ENCODE results near the gene ZNF536.

DNA sequence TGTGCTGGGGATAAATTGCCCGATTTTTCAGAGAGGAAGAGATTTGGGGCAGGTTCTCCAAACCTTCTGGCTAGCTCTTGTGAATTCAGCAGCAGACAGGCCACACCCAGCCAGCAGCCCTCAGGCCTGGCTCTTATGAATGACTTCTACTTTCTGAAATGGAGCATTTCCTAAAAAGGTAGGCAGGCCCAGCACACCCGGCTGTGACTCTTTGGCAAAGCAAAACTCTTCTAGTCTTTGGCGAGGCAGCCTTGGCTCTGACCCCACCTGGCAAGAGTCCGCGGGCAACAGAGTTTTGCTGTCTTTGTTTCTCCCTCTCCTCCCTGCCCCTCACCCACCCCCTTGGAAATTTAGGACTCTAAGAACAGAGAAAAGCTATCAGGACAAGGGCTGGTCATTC lies 221.2 kb downstream of the ZNF536 start:
- TF ChIP-seq, protein P1, sequence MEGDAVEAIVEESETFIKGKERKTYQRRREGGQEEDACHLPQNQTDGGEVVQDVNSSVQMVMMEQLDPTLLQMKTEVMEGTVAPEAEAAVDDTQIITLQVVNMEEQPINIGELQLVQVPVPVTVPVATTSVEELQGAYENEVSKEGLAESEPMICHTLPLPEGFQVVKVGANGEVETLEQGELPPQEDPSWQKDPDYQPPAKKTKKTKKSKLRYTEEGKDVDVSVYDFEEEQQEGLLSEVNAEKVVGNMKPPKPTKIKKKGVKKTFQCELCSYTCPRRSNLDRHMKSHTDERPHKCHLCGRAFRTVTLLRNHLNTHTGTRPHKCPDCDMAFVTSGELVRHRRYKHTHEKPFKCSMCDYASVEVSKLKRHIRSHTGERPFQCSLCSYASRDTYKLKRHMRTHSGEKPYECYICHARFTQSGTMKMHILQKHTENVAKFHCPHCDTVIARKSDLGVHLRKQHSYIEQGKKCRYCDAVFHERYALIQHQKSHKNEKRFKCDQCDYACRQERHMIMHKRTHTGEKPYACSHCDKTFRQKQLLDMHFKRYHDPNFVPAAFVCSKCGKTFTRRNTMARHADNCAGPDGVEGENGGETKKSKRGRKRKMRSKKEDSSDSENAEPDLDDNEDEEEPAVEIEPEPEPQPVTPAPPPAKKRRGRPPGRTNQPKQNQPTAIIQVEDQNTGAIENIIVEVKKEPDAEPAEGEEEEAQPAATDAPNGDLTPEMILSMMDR (conservative IDR thresholded peaks at IDR 0.05) = no peak
- TF ChIP-seq EZH2 (IDR thresholded peaks at IDR 0.05; ENCODE audit: low read depth) = no peak
